HL-60 (cell line): Measurements from ENCODE around the gene KSR1.

Experiments
- POLR2AphosphoS5 ChIP-seq: IDR thresholded peaks from 2 replicates; pipeline ENCODE4 v1.6.1; 2012; ENCODE audit warnings: low read depth
- TF ChIP-seq, protein P1 (sequence below): IDR thresholded peaks from one replicate; pipeline ENCODE4 v1.5.1; 2011; ENCODE audit warnings: low read length, control low read depth, inconsistent platforms; ENCODE audit not compliant: insufficient read depth
- TF ChIP-seq, protein P2 (sequence below): IDR thresholded peaks from 2 replicates; pipeline ENCODE4 v1.6.1; 2012; ENCODE audit warnings: low read depth; ENCODE audit not compliant: insufficient replicate concordance

DNA sequence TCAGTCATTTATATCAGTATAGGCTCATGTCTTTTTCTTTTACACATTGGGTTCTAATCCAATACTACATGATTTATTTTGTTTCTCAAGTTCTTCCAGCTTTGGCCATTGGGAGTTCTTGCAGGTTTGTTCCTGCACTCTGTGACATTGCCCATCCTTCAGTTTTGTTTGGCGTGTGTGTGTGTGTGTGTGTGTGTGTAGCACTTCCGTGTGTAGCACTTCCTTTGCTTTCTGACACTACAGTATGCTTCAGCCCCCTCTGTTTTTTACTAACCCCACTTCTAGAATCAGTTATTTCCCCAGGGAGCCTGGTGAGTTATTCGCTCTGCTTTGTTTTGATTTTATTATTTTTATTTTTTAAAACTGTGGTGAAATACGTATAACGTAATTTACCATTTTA lies 99.1 kb downstream of the KSR1 start:
- TF ChIP-seq, protein P1, sequence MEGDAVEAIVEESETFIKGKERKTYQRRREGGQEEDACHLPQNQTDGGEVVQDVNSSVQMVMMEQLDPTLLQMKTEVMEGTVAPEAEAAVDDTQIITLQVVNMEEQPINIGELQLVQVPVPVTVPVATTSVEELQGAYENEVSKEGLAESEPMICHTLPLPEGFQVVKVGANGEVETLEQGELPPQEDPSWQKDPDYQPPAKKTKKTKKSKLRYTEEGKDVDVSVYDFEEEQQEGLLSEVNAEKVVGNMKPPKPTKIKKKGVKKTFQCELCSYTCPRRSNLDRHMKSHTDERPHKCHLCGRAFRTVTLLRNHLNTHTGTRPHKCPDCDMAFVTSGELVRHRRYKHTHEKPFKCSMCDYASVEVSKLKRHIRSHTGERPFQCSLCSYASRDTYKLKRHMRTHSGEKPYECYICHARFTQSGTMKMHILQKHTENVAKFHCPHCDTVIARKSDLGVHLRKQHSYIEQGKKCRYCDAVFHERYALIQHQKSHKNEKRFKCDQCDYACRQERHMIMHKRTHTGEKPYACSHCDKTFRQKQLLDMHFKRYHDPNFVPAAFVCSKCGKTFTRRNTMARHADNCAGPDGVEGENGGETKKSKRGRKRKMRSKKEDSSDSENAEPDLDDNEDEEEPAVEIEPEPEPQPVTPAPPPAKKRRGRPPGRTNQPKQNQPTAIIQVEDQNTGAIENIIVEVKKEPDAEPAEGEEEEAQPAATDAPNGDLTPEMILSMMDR, result no peak
- no peak for TF ChIP-seq POLR2AphosphoS5
- TF ChIP-seq, protein P2, sequence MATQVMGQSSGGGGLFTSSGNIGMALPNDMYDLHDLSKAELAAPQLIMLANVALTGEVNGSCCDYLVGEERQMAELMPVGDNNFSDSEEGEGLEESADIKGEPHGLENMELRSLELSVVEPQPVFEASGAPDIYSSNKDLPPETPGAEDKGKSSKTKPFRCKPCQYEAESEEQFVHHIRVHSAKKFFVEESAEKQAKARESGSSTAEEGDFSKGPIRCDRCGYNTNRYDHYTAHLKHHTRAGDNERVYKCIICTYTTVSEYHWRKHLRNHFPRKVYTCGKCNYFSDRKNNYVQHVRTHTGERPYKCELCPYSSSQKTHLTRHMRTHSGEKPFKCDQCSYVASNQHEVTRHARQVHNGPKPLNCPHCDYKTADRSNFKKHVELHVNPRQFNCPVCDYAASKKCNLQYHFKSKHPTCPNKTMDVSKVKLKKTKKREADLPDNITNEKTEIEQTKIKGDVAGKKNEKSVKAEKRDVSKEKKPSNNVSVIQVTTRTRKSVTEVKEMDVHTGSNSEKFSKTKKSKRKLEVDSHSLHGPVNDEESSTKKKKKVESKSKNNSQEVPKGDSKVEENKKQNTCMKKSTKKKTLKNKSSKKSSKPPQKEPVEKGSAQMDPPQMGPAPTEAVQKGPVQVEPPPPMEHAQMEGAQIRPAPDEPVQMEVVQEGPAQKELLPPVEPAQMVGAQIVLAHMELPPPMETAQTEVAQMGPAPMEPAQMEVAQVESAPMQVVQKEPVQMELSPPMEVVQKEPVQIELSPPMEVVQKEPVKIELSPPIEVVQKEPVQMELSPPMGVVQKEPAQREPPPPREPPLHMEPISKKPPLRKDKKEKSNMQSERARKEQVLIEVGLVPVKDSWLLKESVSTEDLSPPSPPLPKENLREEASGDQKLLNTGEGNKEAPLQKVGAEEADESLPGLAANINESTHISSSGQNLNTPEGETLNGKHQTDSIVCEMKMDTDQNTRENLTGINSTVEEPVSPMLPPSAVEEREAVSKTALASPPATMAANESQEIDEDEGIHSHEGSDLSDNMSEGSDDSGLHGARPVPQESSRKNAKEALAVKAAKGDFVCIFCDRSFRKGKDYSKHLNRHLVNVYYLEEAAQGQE, result no peak
